H1 (cell line): Measurements from ENCODE around the gene DNAH8. TPM values are rescaled to one million over a fixed set of nuclear protein-coding genes. Genes with fewer than 3 reads are reported as not detected.

ENCODE experiments used
- CTCF ChIA-PET: fragments of 300-600 bp; sonication (Branson Sonifier 250); formaldehyde crosslinking; loops from one replicate; lab custom pipeline; 2021; ENCODE audit not compliant: partially characterized antibody; lab: Charles Lee
- POLR2A ChIA-PET: fragments of 300-600 bp; sonication (Branson Sonifier 250); formaldehyde crosslinking; loops from one replicate; lab custom pipeline; 2021; ENCODE audit warnings: inconsistent platforms; ENCODE audit not compliant: partially characterized antibody; lab: Charles Lee
- DNase-seq, 2 experiments: peaks; one replicate each; pipeline versions ENCODE4 v3.0.0 to v3.0.0-alpha.2; 2010 to 2022; ENCODE audit warnings: low spot score in 2 of 2, low read depth in 1 of 2, mixed read lengths in 1 of 2
- FAIRE-seq: peaks from 2 replicates; lab custom pipeline; 2011; peaks lifted over from hg19 to GRCh38; lab: Jason Lieb, UNC
- H2AFZ ChIP-seq: 2 replicates; pipeline ENCODE4 v1.8.1; 2012; ENCODE audit warnings: low read length, inconsistent platforms
- H2AK5ac ChIP-seq: 2 replicates; pipeline ENCODE4 v1.6.1; 2013; ENCODE audit warnings: low read depth, low read length
- H2BK120ac ChIP-seq: replicated peaks from 2 replicates; pipeline ENCODE3; 2013; ENCODE audit warnings: low read depth, low read length, inconsistent platforms
- H2BK12ac ChIP-seq: 2 replicates; pipeline ENCODE4 v1.6.1; 2013; ENCODE audit warnings: low read depth, low read length
- H2BK15ac ChIP-seq: 2 replicates; pipeline ENCODE4 v1.6.1; 2013; ENCODE audit warnings: low read length
- H2BK20ac ChIP-seq: 2 replicates; pipeline ENCODE4 v1.6.1; 2013; ENCODE audit warnings: low read length
- H2BK5ac ChIP-seq: 2 replicates; pipeline ENCODE4 v1.6.1; 2013; ENCODE audit warnings: low read depth, low read length
- H3K14ac ChIP-seq: 2 replicates; pipeline ENCODE4 v1.6.1; 2013; ENCODE audit warnings: inconsistent platforms; ENCODE audit not compliant: insufficient read length
- H3K18ac ChIP-seq: 2 replicates; pipeline ENCODE4 v1.6.1; 2013; ENCODE audit warnings: low read length; ENCODE audit errors: extremely low read depth
- H3K23ac ChIP-seq: 2 replicates; pipeline ENCODE4 v1.6.1; 2013; ENCODE audit warnings: inconsistent platforms; ENCODE audit not compliant: insufficient read length
- H3K23me2 ChIP-seq: 2 replicates; pipeline ENCODE4 v1.6.1; 2013; ENCODE audit warnings: low read depth, low read length
- H3K27ac ChIP-seq: 2 replicates; pipeline ENCODE4 v1.6.1; 2011; ENCODE audit warnings: low read depth, low read length, inconsistent platforms
- H3K27me3 ChIP-seq, 4 experiments: replicated peaks in 1 of 4; 1 replicate in 1 of 4; 2 replicates in 3 of 4; pipeline versions ENCODE4 v1.6.1 to v1.8.1; 2011 to 2013; ENCODE audit warnings: low read length in 3 of 4, mild to moderate bottlenecking in 3 of 4, inconsistent platforms in 2 of 4, mixed read lengths in 2 of 4, moderate library complexity in 1 of 4; ENCODE audit not compliant: control insufficient read depth in 3 of 4, insufficient read depth in 3 of 4; ENCODE audit errors: extremely low read depth in 1 of 4
- H3K36me3 ChIP-seq, 4 experiments: 2 replicates each; pipeline versions ENCODE4 v1.6.1 to v1.8.1; 2011 to 2013; ENCODE audit warnings: mild to moderate bottlenecking in 4 of 4, low read length in 3 of 4, moderate library complexity in 2 of 4, control low read depth in 1 of 4, inconsistent platforms in 1 of 4; ENCODE audit not compliant: insufficient read depth in 4 of 4, control insufficient read depth in 2 of 4
- H3K4ac ChIP-seq: replicated peaks from 2 replicates; pipeline ENCODE3; 2013; ENCODE audit warnings: low read length, low read depth, mixed read lengths, inconsistent platforms; ENCODE audit not compliant: insufficient read length
- H3K4me1 ChIP-seq, 4 experiments: replicated peaks in 1 of 4; 1 replicate in 1 of 4; 2 replicates in 3 of 4; pipeline versions ENCODE4 v1.6.1 to v1.8.1; 2011 to 2013; ENCODE audit warnings: low read length in 3 of 4, inconsistent platforms in 2 of 4, mixed read lengths in 1 of 4; ENCODE audit not compliant: insufficient read depth in 4 of 4, control insufficient read depth in 3 of 4
- H3K4me2 ChIP-seq, 2 experiments: 2 replicates each; pipeline versions ENCODE4 v1.6.1 to v1.8.1; 2011 to 2013; ENCODE audit warnings: low read depth in 2 of 2, low read length in 2 of 2, control low read depth in 1 of 2, inconsistent platforms in 1 of 2, mild to moderate bottlenecking in 1 of 2; ENCODE audit not compliant: insufficient read depth in 1 of 2
- H3K4me3 ChIP-seq, 4 experiments: fragments of 200-600, 300-600 bp in 1 of 4; sonication (generic), shearing (Covaris generic), sonication (Bioruptor Twin) in 1 of 4; 2 replicates each; pipeline versions ENCODE4 v1.5.1 to v1.8.1; 2011 to 2016; ENCODE audit warnings: low read length in 4 of 4, low read depth in 3 of 4, control low read depth in 2 of 4, inconsistent platforms in 2 of 4, mild to moderate bottlenecking in 2 of 4, mixed read lengths in 1 of 4, moderate library complexity in 1 of 4; ENCODE audit not compliant: insufficient read depth in 2 of 4; ENCODE audit errors: extremely low read depth in 1 of 4
- H3K56ac ChIP-seq: replicated peaks from 2 replicates; pipeline ENCODE3; 2013; ENCODE audit warnings: low read depth, mild to moderate bottlenecking, mixed read lengths, low read length, inconsistent platforms; ENCODE audit not compliant: insufficient read length
- H3K79me1 ChIP-seq: 2 replicates; pipeline ENCODE4 v1.6.1; 2013; ENCODE audit warnings: low read depth, low read length, control low read depth
- H3K79me2 ChIP-seq, 2 experiments: 2 replicates each; pipeline versions ENCODE4 v1.6.1 to v1.8.1; 2012 to 2013; ENCODE audit warnings: low read length in 2 of 2, mild to moderate bottlenecking in 2 of 2, inconsistent platforms in 1 of 2; ENCODE audit not compliant: insufficient read depth in 2 of 2, control insufficient read depth in 1 of 2
- H3K9ac ChIP-seq, 4 experiments: replicated peaks in 1 of 4; 1 replicate in 1 of 4; 2 replicates in 3 of 4; pipeline versions ENCODE4 v1.6.1 to v1.8.1; 2011 to 2013; ENCODE audit warnings: low read depth in 3 of 4, low read length in 3 of 4, control low read depth in 2 of 4, mild to moderate bottlenecking in 2 of 4, moderate library complexity in 2 of 4, inconsistent platforms in 1 of 4; ENCODE audit errors: extremely low read depth in 1 of 4
- H3K9me3 ChIP-seq, 2 experiments: 2 replicates each; pipeline versions ENCODE4 v1.6.1 to v1.8.1; 2012 to 2013; ENCODE audit warnings: mild to moderate bottlenecking in 2 of 2, moderate library complexity in 2 of 2, control low read depth in 1 of 2, inconsistent platforms in 1 of 2, low read depth in 1 of 2, low read length in 1 of 2, mixed read lengths in 1 of 2; ENCODE audit not compliant: insufficient read depth in 2 of 2
- H4K20me1 ChIP-seq, 2 experiments: replicated peaks in 1 of 2; 2 replicates each; pipeline versions ENCODE3 to v1.8.1; 2011 to 2013; ENCODE audit warnings: inconsistent platforms in 2 of 2, low read length in 2 of 2, mild to moderate bottlenecking in 1 of 2; ENCODE audit not compliant: insufficient read depth in 2 of 2, control insufficient read depth in 1 of 2
- H4K5ac ChIP-seq: 2 replicates; pipeline ENCODE4 v1.6.1; 2013; ENCODE audit warnings: low read length, low read depth, mixed read lengths, inconsistent platforms; ENCODE audit not compliant: insufficient read length
- H4K8ac ChIP-seq: 2 replicates; pipeline ENCODE4 v1.8.0; 2013; ENCODE audit warnings: mild to moderate bottlenecking, moderate library complexity, low read length, inconsistent platforms; ENCODE audit not compliant: insufficient read depth; ENCODE audit errors: extremely low read depth
- H4K91ac ChIP-seq: replicated peaks from 2 replicates; pipeline ENCODE3; 2013; ENCODE audit warnings: low read length, mixed read lengths, inconsistent platforms; ENCODE audit not compliant: insufficient read length
- RFX5 ChIP-seq: IDR thresholded peaks from 2 replicates; pipeline ENCODE4 v1.6.1; 2011; ENCODE audit warnings: low read depth, low read length, improper control_type of control experiment, borderline replicate concordance
- WGBS, 2 experiments: shearing (Covaris generic) in 1 of 2; methylation state at CpG; one replicate each; pipeline versions ENCODE4 v1.1.6 to v1.1.7; 2013 to 2015; ENCODE audit warnings: low lambda C conversion rate in 2 of 2, mixed read lengths in 2 of 2, inconsistent platforms in 1 of 2, low coverage in 1 of 2, missing lambda C conversion rate in 1 of 2; ENCODE audit not compliant: insufficient replicate concordance in 2 of 2, insufficient coverage in 1 of 2, insufficient read length in 1 of 2; ENCODE audit errors: extremely low coverage in 1 of 2, missing lambda C conversion rate in 1 of 2; 5-methylcytosine and 5-hydroxymethylcytosine counted together
- polyA plus RNA-seq, 7 experiments: library from polyadenylated mRNA; depleted of rRNA in 3 of 7; stranded (reverse) in 5 of 7; unstranded in 2 of 7; fragments of >200 nt in 5 of 7; fragments of 200-250 nt in 2 of 7; gene quantifications; 1 replicate in 5 of 7; 2 replicates in 1 of 7; 4 replicates in 1 of 7; pipeline versions ENCODE4 v1.2.1 to v1.2.3, GENCODE V29; 2011 to 2013; ENCODE audit warnings: missing spikeins in 2 of 7, mixed read lengths in 2 of 7
- total RNA-seq: library from RNA; stranded (reverse); fragmentation: NEBNext Ultra II Directional; extraction: Animal tissue kit (Norgen Biotek cat#: 25700); gene quantifications from 2 replicates; pipeline ENCODE4 v1.2.1, GENCODE V29; 2021

Gene DNAH8
- total and polyA plus RNA-seq, 2 of the 8 experiments (the other 6 are each of a cell fraction or from before 2014, with no cell fraction given), result under 0.01 TPM; not detected in 1

DNA sequence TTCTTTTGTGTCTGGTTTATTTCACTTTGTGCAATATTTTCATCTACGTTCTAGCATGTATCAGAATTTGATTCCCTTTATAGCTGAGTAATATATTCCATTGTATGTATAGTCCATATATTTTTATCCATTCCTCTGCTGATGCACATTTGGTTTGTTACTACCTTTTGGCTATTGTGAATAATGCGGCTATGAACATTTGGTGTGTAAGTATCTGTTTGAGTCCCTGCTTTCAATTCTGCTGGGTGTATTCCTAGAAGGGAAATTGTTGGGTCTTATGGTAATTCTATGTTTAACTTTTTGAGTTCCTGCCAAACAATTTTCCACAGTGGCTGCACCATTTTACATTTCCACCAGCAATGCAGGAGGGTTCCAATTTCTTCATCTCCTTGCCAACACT, 52.4 kb downstream of the DNAH8 start:
- H2BK120ac ChIP-seq, result no peak overlapping the region
- H3K4me3 ChIP-seq, result no peak overlapping the region
- H3K18ac ChIP-seq, result no peak overlapping the region
- FAIRE-seq (no peak), DNase-seq (no peak)
- no peak overlapping the region for H3K4ac ChIP-seq
- H3K4me1 ChIP-seq, result no peaks in the 10 kb centered on the region
- H3K56ac ChIP-seq, result no peak overlapping the region
- TF ChIP-seq RFX5, result no peak
- H3K14ac ChIP-seq, result no peak overlapping the region
- H2BK15ac ChIP-seq, result no peak overlapping the region
- no peak overlapping the region for H3K4me2 ChIP-seq
- H2BK20ac ChIP-seq, result no peak overlapping the region
- no peak overlapping the region for H4K8ac ChIP-seq
- H4K20me1 ChIP-seq, result no peaks in the 10 kb centered on the region
- no peak overlapping the region for H2AFZ ChIP-seq
- H2BK5ac ChIP-seq, result no peak overlapping the region
- no peaks in the 10 kb centered on the region for H3K79me2 ChIP-seq
- H4K5ac ChIP-seq, result no peak overlapping the region
- ChIA-PET CTCF (no interaction called here), POLR2A (no interaction called here)
- no peak overlapping the region for H2BK12ac ChIP-seq
- no peak overlapping the region for H3K23ac ChIP-seq
- H3K27ac ChIP-seq, result no peak overlapping the region
- no peaks in the 10 kb centered on the region for H3K79me1 ChIP-seq
- H3K27me3 ChIP-seq, result no peaks in the 10 kb centered on the region
- WGBS, 2 experiments, result 91% methylated on average over 2 of the region's 2 CpGs; no CpG with 5 or more reads in 1 of the 2 experiments
- H3K23me2 ChIP-seq, result no peaks in the 10 kb centered on the region
- no peak overlapping the region for H2AK5ac ChIP-seq
- H3K9me3 ChIP-seq, result no peaks in the 10 kb centered on the region
- H3K36me3 ChIP-seq, result no peaks in the 10 kb centered on the region
- no peak overlapping the region for H3K9ac ChIP-seq
- H4K91ac ChIP-seq, result no peak overlapping the region
